NCI-H345 (cell line): ENCODE results near the gene ELFN1.

Experiments used
- DNase-seq: peaks from one replicate; lab custom pipeline; 2025; lab: John Stamatoyannopoulos, UW

ELFN1 gene

GRCh38 chr7:1742555-1743303 is 72.7 kb downstream of the ELFN1 start:
- DNase-seq: peak; percentile 67

GRCh38 chr7:1743481-1744230 is 73.6 kb downstream of the ELFN1 start:
- DNase-seq: peak; percentile 31

- no peak for DNase-seq
Observed at GRCh38 chr7:1744296-1745017, 74.4 kb downstream of the ELFN1 start.

DNA sequence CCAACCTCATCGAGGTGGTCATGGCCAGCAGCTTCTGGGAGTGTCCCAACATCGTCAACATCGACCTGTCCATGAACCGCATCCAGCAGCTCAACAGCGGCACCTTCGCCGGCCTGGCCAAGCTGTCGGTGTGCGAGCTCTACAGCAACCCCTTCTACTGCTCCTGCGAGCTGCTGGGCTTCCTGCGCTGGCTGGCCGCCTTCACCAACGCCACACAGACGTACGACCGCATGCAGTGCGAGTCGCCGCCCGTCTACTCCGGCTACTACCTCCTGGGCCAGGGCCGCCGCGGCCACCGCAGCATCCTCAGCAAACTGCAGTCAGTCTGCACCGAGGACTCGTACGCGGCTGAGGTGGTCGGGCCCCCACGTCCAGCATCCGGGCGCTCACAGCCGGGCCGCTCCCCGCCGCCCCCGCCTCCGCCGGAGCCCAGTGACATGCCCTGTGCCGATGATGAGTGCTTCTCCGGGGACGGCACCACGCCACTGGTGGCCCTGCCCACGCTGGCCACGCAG is 75.0 kb downstream of the ELFN1 start:
- no peak for DNase-seq

DNA sequence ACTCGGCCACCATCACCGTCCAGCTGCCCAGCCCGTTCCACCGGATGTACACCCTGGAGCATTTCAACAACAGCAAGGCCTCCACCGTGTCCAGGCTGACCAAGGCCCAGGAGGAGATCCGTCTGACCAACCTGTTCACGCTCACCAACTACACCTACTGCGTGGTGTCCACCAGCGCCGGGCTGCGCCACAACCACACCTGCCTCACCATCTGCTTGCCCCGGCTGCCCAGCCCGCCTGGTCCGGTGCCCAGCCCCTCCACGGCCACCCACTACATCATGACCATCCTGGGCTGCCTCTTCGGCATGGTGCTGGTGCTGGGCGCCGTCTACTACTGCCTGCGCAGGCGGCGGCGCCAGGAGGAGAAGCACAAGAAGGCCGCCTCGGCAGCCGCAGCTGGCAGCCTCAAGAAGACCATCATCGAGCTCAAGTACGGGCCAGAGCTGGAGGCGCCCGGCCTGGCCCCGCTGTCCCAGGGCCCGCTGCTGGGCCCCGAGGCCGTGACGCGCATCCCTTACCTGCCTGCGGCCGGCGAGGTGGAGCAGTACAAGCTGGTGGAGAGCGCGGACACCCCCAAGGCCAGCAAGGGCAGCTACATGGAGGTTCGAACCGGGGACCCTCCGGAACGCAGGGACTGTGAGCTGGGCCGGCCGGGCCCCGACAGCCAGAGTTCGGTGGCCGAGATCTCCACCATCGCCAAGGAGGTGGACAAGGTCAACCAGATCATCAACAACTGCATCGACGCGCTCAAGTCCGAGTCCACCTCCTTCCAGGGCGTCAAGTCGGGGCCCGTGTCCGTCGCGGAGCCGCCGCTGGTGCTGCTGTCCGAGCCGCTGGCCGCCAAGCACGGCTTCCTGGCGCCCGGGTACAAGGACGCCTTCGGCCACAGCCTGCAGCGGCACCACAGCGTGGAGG is 75.8 kb downstream of the ELFN1 start:
- DNase-seq: no peak

DNA sequence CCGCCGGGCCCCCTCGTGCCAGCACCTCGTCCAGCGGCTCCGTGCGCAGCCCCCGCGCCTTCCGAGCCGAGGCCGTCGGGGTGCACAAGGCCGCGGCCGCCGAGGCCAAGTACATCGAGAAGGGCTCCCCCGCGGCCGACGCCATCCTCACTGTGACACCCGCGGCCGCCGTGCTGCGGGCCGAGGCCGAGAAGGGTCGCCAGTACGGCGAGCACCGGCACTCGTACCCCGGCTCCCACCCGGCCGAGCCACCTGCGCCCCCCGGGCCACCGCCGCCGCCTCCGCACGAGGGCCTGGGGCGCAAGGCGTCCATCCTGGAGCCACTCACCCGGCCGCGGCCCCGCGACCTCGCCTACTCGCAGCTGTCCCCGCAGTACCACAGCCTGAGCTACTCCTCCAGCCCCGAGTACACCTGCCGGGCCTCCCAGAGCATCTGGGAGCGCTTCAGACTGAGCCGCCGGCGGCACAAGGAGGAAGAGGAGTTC is 76.5 kb downstream of the ELFN1 start:
- no peak for DNase-seq

DNA sequence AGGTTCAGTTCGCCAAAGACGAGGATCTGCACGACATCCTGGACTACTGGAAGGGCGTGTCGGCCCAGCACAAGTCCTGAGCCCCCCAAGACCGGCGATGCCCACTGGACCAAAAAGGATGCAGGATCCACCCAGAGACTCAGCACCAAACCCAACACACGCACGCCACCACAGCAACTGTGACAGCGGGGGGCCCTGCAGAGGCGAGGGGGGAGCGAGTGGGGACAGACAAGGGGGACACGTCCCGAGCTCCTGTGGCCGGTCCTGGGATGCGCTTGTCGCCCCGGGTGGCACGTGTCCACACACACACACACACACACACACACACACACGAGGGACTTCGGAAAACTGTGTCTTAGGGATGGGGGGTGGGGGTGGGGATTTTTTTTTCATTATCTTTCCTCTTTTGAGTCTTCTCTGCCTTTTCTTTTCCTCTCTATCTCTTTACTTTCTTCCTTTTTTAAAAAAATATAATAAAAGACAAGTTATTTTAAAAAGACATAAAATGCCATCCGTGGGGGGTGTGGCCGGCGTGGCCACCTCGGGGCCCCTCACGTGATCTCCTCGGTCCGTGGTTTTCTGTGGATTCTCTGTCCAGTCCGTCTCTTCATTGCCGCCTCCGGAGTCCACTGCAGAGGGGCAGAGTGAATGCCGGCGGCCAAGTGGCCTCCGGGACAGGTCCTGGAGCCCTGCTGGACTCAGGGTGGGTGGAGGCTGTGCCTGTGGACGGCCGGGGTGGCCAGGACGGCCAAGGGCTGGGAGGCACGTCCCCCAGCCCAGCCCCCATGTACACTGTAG is 77.1 kb downstream of the ELFN1 start:
- DNase-seq: no peak

DNA sequence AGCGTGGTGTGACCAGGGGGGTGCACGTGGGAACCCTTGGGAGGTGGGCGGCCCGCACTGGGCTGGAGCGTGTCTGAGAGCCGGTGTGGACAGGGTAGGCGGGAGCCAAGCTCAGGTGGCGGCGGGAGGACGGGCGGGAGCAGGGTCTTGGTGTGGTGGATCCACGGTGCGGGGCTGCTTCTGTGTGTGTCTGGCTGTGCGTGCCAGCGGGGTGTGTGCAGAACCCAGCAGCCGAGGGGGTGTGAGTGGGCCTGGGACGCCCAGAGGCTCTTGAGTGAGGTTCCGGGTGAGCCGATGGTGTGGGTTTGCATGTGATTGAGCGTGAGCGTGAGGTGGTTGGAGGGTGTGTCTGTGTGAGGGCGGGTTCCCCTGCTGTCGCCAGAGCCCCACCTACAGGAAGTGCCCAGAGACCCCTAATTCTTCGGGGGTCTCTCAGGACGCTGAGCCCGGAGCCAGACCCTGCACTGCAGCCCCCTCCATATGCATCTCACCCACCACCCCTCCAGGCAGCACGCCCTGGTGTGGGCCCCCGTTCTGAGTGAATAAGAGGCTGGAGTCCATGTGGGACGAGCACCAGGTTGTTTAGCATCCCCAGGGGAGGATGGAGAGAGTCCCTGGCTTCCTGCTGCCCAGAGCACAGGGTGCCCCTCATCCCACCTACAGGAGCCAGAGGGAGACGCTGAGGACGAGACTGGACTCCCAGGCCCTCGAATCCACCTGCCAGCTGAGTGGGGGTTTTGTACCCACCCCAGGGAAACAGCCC is 78.2 kb downstream of the ELFN1 start:
- DNase-seq: no peak

DNA sequence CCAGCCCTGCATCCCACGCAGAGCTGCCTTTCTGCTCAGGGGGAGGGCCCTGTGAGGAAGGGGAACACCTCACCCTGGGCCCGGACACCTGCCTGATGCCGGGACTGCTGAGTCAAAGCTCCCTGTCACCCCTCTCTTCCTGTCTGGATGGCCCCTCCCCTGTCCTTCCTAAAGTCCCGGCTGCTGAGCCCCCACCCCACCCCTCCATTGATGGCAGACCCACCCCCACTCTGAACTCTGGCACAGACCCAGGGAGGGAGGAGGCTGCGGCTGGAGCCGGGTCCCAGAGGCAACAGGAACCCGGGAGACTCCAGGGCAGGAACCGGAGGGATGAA is 78.7 kb downstream of the ELFN1 start:
- DNase-seq: no peak

DNA sequence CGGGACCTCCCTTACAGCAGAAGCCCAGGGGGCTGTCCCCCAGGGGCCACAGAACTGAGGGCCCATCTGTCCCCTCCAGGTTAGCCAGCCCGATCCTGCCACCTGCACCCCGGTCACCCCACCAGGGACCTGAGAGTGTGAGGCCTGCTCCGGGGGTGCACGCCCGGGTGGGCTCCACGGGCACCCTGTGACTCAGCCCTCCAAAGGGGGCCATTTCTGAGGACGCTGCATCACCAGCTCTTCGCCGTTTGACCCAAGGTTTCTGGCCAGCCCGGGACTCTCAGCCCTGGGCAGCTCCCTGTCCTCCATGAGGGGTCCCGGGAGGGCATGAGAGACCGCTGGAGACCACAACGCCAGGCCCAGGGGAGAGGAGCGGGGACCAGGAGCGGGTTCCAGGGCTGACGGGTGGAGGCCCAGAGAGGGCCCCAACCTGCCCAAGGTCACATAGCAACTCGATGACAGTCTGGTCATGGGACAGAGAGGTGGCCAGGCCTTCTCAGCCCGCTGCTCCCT is 79.3 kb downstream of the ELFN1 start:
- DNase-seq: no peak

GRCh38 chr7:1749864-1750466 is 79.9 kb downstream of the ELFN1 start:
- DNase-seq: peak; percentile 50

DNA sequence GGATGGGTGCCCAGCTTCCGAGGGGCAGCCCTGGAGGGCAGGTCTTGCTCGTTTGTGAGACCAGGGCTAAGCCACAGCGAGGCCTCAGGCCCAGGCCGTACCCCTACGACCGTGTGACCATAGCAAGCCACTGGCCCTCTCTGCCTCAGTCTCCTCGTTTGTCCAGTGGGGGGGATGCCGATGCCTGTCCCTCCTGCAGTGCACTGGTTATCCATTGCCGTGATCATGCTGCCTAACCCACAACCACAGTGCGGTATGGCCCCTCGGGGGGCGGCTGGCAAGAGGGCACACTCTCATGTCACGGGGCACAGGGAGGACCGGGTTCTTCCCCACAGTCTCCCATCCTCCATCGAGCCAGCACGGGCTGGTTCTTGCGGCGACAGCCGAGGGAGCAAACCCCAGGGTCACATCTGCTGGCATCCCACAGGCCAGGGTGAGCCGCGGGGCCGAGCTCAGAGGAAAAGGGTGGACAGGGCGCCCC is 80.5 kb downstream of the ELFN1 start:
- no peak for DNase-seq

GRCh38 chr7:1752111-1752510 is 82.0 kb downstream of the ELFN1 start:
- no peak for DNase-seq

- no peak for DNase-seq
Observed at GRCh38 chr7:1752771-1753563, 82.9 kb downstream of the ELFN1 start.

GRCh38 chr7:1753564-1753867 is 83.4 kb downstream of the ELFN1 start:
- DNase-seq: no peak

- no peak for DNase-seq
Observed at GRCh38 chr7:1754345-1754908, 84.3 kb downstream of the ELFN1 start.

- no peak for DNase-seq
Observed at GRCh38 chr7:1755783-1756625, 85.9 kb downstream of the ELFN1 start.
